Measurements from ENCODE around the gene LIPN. TPM values are rescaled to one million over a fixed set of nuclear protein-coding genes. Genes with fewer than 3 reads are reported as not detected.

Gene LIPN
- total and polyA plus RNA-seq, 2 donors (not counting 3 experiments of a cell fraction or from before 2014, with no cell fraction given) = not detected

DNA sequence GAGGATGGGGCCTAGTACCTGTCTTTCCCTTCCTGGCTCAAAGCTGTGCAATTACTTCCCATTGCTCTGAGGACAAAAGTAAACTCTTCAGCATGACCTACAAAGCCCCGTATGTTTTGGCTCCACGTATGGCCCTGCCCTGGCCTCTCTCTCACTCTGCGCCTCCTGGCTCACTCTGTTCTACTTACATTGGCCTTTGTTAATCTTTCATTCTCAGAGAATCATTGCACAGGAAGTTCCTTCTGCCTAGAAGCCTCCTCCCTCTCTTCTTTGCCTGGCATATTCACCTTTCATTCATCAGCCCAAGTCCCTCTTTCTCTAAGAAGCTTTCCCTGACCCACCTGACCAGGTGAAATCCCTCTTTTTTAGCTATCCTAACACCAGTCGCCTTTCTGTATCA is 66.6 kb downstream of the LIPN start:
- CTCF ChIA-PET = interaction anchor here (0.8 to 2.5 kb wide), 3 partner anchors 10 to 261 kb away, joined by 5 to 12 read pairs (median 6); no protein-coding TSS in a partner anchor
- intact Hi-C loops (cut with micrococcal nuclease) = no loop called here
- no peaks in the 10 kb centered on the region for H3K9me1 ChIP-seq (replicated peaks; ENCODE audit: control insufficient read depth, extremely low read depth, insufficient read depth, low read length)
- H3K4me3 ChIP-seq (replicated peaks in 1 of 3; ENCODE audit: insufficient read depth in 1 of 3, low read depth in 1 of 3, low read length in 3 of 3) = no peak overlapping the region
- dilution Hi-C loops (cut with MboI; ENCODE audit: extremely low pct_ligation_motif_present, low sequenced_read_pairs) = no loop called here
- peaks cover 0 to 2% of the 10 kb centered on the region in 2 experiments for H3K27me3 ChIP-seq (ENCODE audit: control insufficient read depth in 2 of 2, insufficient read depth in 2 of 2, low read length in 2 of 2)
- H3K79me2 ChIP-seq (ENCODE audit: control insufficient read depth, insufficient read depth, low read length) = no peaks in the 10 kb centered on the region
- H3K4me2 ChIP-seq (ENCODE audit: insufficient read depth, low read length) = no peak overlapping the region
- no peak overlapping the region for H3K9ac ChIP-seq (replicated peaks; ENCODE audit: extremely low read depth, insufficient read depth, low read length)
- no peak overlapping the region for H2AFZ ChIP-seq (ENCODE audit: low read depth, low read length)
- H4K20me1 ChIP-seq (replicated peaks; ENCODE audit: control insufficient read depth, extremely low read depth, insufficient read depth, low read length) = no peaks in the 10 kb centered on the region
- no peak for TF ChIP-seq JUN (IDR thresholded peaks at IDR 0.05; ENCODE audit: borderline replicate concordance, insufficient read depth, insufficient read length, low read depth)
- no peak for TF ChIP-seq FOS (IDR thresholded peaks at IDR 0.05; ENCODE audit: borderline replicate concordance, insufficient read depth, low read length)
- no peak for TF ChIP-seq POLR2AphosphoS5 (IDR thresholded peaks at IDR 0.05; ENCODE audit: insufficient read depth, low read depth, low read length)
- no peak for TF ChIP-seq EZH2 (IDR thresholded peaks at IDR 0.05; ENCODE audit: borderline replicate concordance, low read depth, low read length, severe bottlenecking)
- TF ChIP-seq MYC (IDR thresholded peaks at IDR 0.05; ENCODE audit: low read depth, low read length) = no peak
- no peak for TF ChIP-seq GATA2 (IDR thresholded peaks at IDR 0.05; ENCODE audit: insufficient read depth, insufficient read length, low read depth, low read length)
- TF ChIP-seq POLR2A (IDR thresholded peaks at IDR 0.05; ENCODE audit: low read depth, low read length) = no peak
- TF ChIP-seq, protein P1, sequence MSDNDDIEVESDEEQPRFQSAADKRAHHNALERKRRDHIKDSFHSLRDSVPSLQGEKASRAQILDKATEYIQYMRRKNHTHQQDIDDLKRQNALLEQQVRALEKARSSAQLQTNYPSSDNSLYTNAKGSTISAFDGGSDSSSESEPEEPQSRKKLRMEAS (IDR thresholded peaks at IDR 0.05; ENCODE audit: insufficient read depth, insufficient read length) = no peak
- TF ChIP-seq, protein P2, sequence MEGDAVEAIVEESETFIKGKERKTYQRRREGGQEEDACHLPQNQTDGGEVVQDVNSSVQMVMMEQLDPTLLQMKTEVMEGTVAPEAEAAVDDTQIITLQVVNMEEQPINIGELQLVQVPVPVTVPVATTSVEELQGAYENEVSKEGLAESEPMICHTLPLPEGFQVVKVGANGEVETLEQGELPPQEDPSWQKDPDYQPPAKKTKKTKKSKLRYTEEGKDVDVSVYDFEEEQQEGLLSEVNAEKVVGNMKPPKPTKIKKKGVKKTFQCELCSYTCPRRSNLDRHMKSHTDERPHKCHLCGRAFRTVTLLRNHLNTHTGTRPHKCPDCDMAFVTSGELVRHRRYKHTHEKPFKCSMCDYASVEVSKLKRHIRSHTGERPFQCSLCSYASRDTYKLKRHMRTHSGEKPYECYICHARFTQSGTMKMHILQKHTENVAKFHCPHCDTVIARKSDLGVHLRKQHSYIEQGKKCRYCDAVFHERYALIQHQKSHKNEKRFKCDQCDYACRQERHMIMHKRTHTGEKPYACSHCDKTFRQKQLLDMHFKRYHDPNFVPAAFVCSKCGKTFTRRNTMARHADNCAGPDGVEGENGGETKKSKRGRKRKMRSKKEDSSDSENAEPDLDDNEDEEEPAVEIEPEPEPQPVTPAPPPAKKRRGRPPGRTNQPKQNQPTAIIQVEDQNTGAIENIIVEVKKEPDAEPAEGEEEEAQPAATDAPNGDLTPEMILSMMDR (IDR thresholded peaks at IDR 0.05; ENCODE audit: extremely low read depth in 1 of 2, insufficient read depth in 1 of 2, low read depth in 1 of 2, low read length in 2 of 2) = no peak
- H3K9me3 ChIP-seq (replicated peaks; ENCODE audit: control insufficient read depth, insufficient read depth, low read length) = no peaks in the 10 kb centered on the region
- no peaks in the 10 kb centered on the region for H3K4me1 ChIP-seq (ENCODE audit: control insufficient read depth, extremely low read depth, insufficient read depth, low read length)
- H3K36me3 ChIP-seq (ENCODE audit: control insufficient read depth in 2 of 2, extremely low read depth in 1 of 2, insufficient read depth in 2 of 2, low read length in 2 of 2) = no peaks in the 10 kb centered on the region
- FAIRE-seq = no peak
- POLR2A ChIA-PET = no interaction called here
- no peak for DNase-seq (ENCODE audit: low read depth, low spot score)
- BruUV-seq (replicated peaks) = no TSS peak
- H3K27ac ChIP-seq (ENCODE audit: insufficient read depth, low read depth, low read length) = no peak overlapping the region

All from endothelial cell of umbilical vein (primary cell).